Eye (tissue), 1 donor: ENCODE results near the gene RPRD1B.
"Not testable (repeated sequence)": the region's sequence is repeated elsewhere in the genome, so short reads cannot be mapped to it uniquely, and the experiment has no call there.

ENCODE experiments used
- DNase-seq: peaks from one replicate; pipeline ENCODE4 v3.0.0-alpha.2; 2015

Gene RPRD1B

DNA sequence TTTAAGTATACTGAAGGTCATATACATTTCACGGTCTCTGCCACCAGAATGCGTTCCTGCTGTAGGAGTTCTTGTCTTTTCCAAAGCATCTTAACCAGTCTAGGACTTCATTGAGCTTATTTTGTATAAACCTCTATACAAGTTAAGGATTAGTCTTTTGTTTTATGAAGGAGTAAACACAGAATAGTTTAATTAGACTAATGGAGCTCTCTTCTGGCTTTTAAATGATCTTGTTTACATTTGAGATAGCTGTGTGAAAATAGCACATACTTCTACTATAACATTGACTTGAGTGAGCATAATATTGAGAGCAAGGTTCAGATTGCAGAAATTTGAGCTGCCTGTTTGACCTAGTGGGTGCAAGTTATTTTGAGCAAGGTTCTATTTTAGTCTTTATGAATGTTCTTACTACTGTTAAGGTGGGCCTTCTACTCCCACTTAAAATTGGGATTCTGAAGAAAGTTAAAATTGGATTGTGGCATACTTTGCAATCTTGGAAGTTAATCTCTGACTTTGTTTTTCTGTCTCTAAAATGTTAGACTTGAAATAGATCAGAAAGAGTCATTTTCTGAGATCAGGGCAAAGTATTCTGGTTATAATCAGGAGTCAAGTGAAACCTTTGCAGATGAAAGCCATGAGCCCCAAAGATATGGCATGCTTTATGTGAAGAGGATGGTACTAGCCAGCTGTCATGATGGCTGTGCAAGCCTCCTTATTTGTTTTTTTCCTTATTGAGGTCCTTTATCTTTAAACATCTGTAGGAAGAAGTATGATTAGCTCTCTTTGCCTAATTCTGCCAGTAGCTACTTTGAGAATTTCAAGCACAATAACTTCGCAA, 41.8 kb downstream of the RPRD1B start:
- DNase-seq = no peak

DNA sequence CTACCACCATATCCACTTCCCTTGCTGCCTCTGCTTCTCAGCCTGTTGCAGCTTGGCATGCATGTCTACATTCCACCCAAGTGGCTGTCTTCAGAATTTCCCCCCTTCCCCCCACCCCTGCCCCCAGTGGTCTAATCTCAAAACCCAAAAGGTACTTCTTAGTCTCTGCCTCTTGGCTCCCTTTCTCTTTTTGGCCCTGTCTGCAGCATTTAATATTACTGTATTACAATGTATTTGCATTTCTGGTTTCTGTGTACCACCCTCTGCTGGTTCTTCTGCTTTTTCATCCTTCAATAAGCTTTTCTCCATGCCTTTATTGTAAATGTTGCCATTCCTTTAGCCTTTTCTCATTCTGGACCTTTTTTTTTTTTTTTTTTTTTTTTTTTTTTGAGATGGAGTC, 43.0 kb downstream of the RPRD1B start:
- DNase-seq = no peak

- no peak for DNase-seq
These were observed 44.5 kb downstream of the RPRD1B start for GRCh38 chr20:38078084-38078483.

GRCh38 chr20:38079353-38079752, 45.8 kb downstream of the RPRD1B start:
- no peak for DNase-seq

DNA sequence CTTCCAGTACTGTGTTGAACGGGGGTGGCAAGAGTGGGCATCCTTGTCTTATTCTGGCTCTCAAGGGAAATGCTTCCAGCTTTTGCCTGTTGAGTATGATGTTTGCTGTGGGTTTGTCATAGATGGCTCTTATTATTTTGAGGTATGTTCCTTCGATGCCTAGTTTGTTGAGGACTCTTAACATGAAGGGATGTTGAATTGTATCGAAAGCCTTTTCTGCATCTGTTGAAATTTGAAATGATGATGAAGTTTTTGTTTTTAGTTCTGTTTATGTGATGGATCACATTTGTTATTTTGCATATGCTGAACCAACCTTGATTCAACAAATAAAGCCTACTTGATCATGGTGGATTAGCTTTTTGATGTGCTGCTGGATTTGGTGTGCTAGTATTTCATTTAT, 48.0 kb downstream of the RPRD1B start:
- no peak for DNase-seq

DNA sequence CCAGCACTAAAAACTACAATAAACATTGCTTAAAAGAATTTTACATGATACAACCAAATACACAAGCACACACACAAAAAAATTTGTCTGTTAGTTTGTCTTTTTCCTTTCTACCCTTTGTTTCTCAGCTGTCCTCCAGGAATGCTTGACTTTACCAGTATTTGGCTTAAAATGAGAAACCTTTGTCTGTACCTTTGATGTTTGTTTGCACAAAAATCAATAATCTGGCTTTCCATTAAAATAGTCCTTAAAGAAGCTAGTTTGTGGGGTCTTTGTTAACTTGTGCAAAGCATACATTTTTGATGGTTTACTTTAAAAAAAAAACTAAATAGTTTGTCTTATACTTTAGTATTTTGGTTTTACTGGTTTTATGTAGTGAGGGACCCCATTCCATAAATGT, 49.3 kb downstream of the RPRD1B start:
- no peak for DNase-seq

DNA sequence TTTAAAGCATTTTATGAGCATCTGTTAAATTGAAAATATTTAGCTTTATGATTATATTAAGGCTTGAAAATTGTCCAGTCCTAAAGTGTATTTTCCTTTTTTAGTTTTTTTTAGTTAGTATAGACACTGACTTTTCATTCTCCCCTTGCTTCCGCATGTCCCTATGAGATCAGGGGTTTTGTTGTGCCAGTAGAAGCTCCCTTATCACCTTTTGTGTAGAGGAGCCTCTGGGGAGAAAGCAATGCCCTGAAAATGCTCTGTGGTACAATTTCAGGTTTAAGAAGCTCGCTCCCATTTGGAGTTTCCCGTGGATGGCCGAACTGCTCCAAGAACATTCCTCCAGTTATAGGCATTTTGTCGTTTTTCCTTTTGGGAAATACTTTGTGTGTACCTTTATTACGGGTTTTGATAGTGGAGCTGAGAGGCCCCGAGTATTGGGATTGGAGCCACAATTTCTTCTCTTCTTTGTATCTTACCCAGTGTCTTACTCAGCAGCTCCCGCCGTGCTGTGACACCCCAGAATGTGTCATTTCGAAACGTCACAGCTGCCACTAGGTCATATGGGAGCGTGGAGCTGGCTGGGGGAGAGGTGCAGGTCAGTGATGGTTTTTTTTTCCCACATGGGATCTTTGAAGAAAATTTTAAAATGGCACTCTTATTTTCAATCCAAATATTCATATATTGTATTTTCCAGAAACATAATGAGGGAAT, 49.9 kb downstream of the RPRD1B start:
- peak; percentile 18 for DNase-seq

DNA sequence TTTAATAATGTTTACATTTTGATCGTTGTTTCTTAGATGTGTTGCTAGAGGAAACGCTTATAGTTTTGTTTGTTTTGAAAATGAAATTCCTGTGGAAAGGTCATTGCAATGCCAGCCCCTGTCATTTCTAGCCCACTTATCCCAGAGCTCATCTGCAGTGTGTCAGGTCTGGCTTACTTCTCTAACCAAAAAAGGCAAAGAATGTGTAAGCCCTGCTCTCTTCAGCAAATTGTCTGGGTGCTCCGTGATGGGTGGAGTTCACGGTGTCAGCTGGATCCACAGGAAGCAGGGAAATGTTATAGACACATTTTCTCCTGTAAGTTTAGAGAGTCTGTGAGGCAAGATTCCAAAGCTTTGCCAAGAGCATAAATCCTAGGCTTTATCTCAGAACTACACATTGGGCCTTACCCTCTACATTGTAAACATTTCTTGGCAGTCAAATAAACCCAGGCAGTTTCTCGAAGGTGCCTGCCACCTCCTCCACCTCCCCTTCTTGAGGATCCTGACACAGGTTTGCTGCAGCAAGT, 50.9 kb downstream of the RPRD1B start:
- DNase-seq = peak; percentile 44

- no peak for DNase-seq
These were observed 51.5 kb downstream of the RPRD1B start for GRCh38 chr20:38085026-38085425.

DNA sequence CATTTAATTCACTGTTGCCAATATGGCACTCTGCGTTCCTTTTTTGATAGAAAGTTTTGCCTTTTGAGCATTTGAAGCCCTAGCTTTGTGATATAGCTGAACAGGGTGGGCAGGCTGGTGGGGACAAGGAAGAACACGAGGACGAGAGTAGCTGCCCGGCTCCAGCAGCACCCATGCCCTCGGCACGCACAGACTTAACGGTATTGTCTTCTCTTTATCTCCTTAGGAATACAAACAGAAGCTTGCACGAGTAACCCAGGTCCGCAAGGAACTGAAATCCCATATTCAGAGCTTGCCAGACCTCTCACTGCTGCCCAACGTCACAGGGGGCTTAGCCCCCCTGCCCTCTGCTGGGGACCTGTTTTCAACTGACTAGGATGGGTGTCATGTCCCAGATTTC, 56.0 kb downstream of the RPRD1B start:
- DNase-seq = no peak

GRCh38 chr20:38090061-38090460, 56.5 kb downstream of the RPRD1B start:
- no peak for DNase-seq

DNA sequence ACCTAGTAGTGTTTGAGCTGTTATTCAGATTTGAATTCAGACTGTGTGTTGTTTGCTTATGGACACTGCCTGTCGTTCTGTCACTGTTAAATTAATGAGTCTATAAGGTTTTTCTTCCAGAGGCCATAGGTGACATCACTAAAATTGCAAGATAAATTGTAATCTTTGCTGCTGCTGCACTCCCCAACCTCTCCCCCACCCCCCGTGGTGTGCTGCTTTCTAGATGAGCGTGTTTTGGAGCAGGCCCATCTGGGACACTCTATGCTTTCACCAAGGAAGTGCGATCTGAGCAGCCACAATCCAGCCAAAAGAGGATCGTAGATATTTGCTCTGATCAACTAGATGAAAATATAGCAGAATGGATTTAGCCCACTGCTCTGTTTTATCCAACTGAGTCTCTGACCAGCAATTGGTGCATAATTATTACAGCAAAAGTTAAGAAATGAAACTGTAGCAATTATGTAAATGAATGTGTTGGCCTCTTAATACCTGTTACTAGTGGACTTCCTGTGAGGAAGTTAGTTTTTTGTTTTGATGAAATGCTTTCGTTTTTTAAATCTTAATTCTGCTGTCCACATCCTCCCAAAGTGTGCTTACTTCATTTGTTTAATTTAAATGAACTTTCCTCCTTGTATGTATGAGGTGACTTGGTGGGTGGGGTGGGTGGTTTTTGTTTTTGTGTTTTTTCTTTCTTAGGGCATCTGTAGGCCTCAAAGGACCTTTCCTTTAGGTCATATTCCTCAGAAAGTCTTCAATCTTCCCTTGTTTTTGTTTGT, 58.1 kb downstream of the RPRD1B start:
- DNase-seq = no peak

DNA sequence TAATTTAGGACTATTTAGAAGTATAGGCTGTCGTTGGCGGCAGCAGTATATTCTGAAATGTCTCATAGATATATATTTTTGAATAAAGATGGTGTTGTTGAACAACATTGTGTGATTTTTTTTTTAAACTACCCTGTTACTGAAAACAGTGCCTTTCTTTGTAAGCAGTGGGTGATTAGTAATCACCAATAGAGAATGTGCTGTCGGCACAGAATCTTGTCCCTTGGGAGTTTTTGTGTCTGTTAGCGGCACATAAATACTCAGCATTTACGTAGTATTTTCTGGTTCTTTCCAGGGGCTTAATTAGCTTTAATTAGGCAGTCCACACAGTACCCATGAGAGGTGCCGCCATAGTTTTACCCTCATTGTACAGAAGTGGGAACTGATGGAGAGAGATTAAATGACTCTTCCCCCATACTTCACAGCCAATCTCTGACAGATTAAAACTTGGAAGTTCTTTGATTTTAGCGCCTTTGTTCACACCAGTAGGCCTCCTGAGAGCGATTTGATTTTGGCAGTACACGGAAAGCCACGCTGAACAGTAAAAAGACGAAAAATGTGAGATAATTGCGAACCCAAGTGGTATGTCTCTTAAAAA, 58.8 kb downstream of the RPRD1B start:
- no peak for DNase-seq

- no peak for DNase-seq
These were observed 59.4 kb downstream of the RPRD1B start for GRCh38 chr20:38092915-38093314.

GRCh38 chr20:38093641-38094077, 60.1 kb downstream of the RPRD1B start:
- no peak for DNase-seq

- DNase-seq = peak; percentile 17
These were observed 60.9 kb downstream of the RPRD1B start for GRCh38 chr20:38094373-38094891.

DNA sequence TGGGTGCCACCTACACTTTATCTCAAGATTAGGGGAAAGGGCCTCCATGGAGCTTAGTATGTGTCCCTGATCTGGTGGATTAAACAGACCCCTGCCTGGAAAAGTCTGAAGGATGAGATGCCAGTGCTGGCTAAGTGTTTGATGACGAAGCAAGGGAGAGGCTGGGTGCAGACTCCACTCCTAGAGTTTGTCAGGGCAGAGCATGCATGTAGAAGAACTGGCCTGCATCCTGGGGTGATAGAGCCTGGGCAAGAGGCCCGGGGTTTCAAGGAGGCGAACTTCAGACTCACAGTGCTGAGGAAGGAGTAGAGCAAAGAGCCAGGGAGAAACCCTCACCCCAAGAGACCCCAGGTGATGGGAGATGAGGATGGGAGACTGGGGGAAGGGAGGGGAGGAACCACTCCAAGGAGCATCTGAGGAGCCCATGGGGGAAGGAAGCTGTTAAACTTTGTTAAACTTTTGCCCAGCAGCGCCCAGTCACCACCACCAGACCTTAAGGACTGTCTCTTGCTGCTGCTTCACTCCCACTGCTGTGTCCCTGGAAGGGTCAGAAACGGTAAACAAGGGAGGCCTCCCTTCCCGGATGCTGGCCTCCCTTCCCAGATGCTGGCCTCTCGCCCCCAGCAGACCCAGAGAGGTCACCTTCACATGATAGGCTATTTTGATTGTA, 61.6 kb downstream of the RPRD1B start:
- DNase-seq = no peak

GRCh38 chr20:38098952-38099351, 65.4 kb downstream of the RPRD1B start:
- DNase-seq = no peak

DNA sequence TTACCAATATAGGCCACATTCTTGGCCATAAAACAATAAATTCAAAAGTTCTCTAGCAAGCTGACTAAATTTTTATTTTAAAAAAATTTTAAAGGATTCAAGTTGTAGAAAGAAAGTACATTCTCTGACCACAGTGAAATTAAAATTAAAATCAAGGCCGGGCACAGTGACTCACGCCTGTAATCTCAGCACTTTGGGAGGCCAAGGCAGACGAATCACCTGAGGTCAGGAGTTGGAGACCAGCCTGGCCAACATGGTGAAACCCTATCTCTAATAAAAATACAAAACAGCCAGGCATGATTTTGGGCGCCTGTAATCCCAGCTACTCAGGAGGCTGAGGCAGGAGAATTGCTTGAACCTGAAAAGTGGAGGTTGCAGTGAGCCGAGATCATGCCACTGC, 68.7 kb downstream of the RPRD1B start:
- DNase-seq = not testable (repeated sequence)

DNA sequence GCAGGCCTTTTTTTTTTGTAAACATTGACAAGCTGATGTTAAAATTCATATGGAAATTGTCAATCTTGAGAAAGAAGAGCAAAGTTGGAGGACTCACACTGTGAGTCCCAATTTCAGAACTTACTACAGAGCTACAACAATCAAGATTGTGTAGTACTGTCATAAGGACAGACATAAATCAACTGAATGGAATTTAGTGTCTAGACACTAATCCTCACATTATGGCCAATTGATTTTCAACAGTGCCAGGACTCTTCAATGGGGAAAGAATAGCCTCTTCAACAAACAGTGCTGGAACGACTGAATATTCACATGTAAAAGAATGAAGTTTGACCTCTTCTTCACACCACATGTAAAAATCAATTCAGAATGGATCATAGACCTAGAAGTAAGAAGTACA, 70.7 kb downstream of the RPRD1B start:
- no peak for DNase-seq

DNA sequence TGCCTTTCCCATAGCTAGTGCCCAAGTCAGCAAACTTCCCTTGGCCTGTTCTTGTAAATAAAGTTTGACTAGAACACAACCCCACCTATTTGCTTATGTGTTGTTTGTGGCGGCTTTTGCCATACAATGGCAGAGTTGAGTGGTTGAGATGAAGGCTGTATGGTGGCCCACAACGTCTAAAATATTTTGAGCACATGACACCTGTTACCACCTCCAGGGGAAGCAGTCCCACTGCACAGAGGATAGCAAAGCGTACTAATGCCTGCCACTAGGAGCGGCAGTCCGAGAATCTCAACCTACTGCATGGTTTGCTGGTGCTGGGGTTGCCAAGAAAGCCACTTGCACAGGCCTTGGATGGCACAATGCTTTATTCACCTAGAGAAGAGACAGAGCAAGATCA, 72.9 kb downstream of the RPRD1B start:
- DNase-seq = no peak

DNA sequence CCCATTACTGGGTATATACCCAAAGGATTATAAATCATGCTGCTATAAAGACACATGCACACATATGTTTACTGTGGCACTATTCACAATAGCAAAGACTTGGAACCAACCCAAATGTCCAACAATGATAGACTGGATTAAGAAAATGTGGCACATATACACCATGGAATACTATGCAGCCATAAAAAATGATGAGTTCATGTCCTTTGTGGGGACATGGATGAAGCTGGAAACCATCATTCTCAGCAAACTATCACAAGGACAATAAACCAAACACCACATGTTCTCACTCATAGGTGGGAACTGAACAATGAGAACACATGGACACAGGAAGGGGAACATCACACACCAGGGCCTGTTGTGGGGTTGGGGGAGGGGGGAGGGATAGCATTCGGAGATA, 73.8 kb downstream of the RPRD1B start:
- not testable (repeated sequence) for DNase-seq
